ENCODE results near the gene BBS9. TPM values are rescaled to one million over a fixed set of nuclear protein-coding genes. Genes with fewer than 3 reads are reported as not detected.

BBS9 gene
- total and polyA plus RNA-seq, 9 of the 15 experiments (the other 6 are each of a cell fraction or from before 2014, with no cell fraction given): 0.77 to 3.3 (median 2.4) TPM

DNA sequence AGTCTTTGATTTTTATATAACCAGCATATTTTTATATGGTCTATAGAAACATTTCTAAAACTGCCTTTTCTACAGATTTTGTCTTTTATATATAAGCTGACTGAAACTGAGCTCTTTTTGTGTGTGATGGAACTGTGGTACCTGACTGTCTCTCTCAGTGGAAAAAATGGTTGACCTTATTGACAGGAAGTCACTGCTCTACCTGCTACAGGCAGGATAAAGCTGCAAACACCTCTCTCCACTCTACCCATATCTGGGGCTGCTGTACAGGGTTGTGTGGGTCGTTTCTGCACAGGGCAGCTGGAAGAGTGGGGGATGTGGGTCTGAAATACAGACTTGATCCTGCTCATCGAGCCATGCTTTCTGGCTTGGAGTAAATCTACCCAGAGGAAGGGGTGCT lies 48.5 kb downstream of the BBS9 start:
- CTCF ChIA-PET (ENCODE audit: low intra/inter-chr PET ratio): no interaction called here
- Histone ChIP-seq H3K4me3 (no peak overlapping the region), H3K4me1 (replicated peaks in 1 of 2; ENCODE audit: control insufficient read depth in 2 of 2, insufficient read depth in 2 of 2, low read length in 2 of 2) (no peaks in the 10 kb centered on the region), H4K20me1 (replicated peaks; ENCODE audit: control insufficient read depth, insufficient read depth, low read length) (no peaks in the 10 kb centered on the region), H3K9me3 (replicated peaks; ENCODE audit: control insufficient read depth, insufficient read depth, low read depth, low read length) (no peaks in the 10 kb centered on the region; the same call in 1 of the 2 replicates), H3K27me3 (ENCODE audit: control insufficient read depth in 2 of 2, insufficient read depth in 2 of 2, low read length in 2 of 2) (no peaks in the 10 kb centered on the region), H3K9ac (ENCODE audit: insufficient read depth in 1 of 2, low read depth in 2 of 2, low read length in 2 of 2) (no peak overlapping the region), H3K79me2 (ENCODE audit: control insufficient read depth, insufficient read depth, low read length) (no peaks in the 10 kb centered on the region), H3K36me3 (ENCODE audit: control insufficient read depth, insufficient read depth, low read length) (no peaks in the 10 kb centered on the region), H2AFZ (ENCODE audit: low read depth, low read length) (no peak overlapping the region), H3K27ac (ENCODE audit: extremely low read depth, low read depth, low read length) (no peak overlapping the region), H3K9me1 (ENCODE audit: control insufficient read depth, insufficient read depth, low read length) (no peaks in the 10 kb centered on the region), H3K4me2 (ENCODE audit: insufficient read depth, low read length) (no peak overlapping the region)
- FAIRE-seq: no peak
- intact Hi-C loops (cut with micrococcal nuclease) (no loop called here), in situ Hi-C loops (cut with MboI) (no loop called here)
- no peak for ATAC-seq
- DNase-seq (ENCODE audit: extremely low read depth in 1 of 4, low spot score in 3 of 4): no peak
- POLR2A ChIA-PET: interaction anchor here (0.8 to 1.0 kb wide), 2 partner anchors 9 to 437 kb away, joined by 5 read pairs; no protein-coding TSS in a partner anchor
- BruUV-seq (replicated peaks): no TSS peak
- 0% methylated on average over 2 of the region's 2 CpGs for WGBS (ENCODE audit: insufficient coverage, low coverage, missing lambda C conversion rate)
- TF ChIP-seq, protein P1, sequence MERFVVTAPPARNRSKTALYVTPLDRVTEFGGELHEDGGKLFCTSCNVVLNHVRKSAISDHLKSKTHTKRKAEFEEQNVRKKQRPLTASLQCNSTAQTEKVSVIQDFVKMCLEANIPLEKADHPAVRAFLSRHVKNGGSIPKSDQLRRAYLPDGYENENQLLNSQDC (CRISPR knock-in tag; IDR thresholded peaks at IDR 0.05): no peak
- TF ChIP-seq, protein P2, sequence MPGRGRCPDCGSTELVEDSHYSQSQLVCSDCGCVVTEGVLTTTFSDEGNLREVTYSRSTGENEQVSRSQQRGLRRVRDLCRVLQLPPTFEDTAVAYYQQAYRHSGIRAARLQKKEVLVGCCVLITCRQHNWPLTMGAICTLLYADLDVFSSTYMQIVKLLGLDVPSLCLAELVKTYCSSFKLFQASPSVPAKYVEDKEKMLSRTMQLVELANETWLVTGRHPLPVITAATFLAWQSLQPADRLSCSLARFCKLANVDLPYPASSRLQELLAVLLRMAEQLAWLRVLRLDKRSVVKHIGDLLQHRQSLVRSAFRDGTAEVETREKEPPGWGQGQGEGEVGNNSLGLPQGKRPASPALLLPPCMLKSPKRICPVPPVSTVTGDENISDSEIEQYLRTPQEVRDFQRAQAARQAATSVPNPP (IDR thresholded peaks at IDR 0.05; ENCODE audit: borderline replicate concordance, insufficient read depth, insufficient read length): no peak
- TF ChIP-seq PML (IDR thresholded peaks at IDR 0.05; ENCODE audit: low read length) (no peak), BDP1 (IDR thresholded peaks at IDR 0.05; ENCODE audit: insufficient read depth, insufficient read length) (no peak), NR2F6 (CRISPR knock-in tag; IDR thresholded peaks at IDR 0.05) (no peak), TCF7L2 (IDR thresholded peaks at IDR 0.05; ENCODE audit: low read depth, low read length) (no peak), ZNF282 (CRISPR knock-in tag; IDR thresholded peaks at IDR 0.05) (no peak), SMARCA5 (IDR thresholded peaks at IDR 0.05) (no peak)
- TF ChIP-seq, protein P3, sequence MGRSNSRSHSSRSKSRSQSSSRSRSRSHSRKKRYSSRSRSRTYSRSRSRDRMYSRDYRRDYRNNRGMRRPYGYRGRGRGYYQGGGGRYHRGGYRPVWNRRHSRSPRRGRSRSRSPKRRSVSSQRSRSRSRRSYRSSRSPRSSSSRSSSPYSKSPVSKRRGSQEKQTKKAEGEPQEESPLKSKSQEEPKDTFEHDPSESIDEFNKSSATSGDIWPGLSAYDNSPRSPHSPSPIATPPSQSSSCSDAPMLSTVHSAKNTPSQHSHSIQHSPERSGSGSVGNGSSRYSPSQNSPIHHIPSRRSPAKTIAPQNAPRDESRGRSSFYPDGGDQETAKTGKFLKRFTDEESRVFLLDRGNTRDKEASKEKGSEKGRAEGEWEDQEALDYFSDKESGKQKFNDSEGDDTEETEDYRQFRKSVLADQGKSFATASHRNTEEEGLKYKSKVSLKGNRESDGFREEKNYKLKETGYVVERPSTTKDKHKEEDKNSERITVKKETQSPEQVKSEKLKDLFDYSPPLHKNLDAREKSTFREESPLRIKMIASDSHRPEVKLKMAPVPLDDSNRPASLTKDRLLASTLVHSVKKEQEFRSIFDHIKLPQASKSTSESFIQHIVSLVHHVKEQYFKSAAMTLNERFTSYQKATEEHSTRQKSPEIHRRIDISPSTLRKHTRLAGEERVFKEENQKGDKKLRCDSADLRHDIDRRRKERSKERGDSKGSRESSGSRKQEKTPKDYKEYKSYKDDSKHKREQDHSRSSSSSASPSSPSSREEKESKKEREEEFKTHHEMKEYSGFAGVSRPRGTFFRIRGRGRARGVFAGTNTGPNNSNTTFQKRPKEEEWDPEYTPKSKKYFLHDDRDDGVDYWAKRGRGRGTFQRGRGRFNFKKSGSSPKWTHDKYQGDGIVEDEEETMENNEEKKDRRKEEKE (IDR thresholded peaks at IDR 0.05; ENCODE audit: borderline replicate concordance in 1 of 2, control insufficient read depth in 1 of 2, low read depth in 2 of 2, low read length in 1 of 2): no peak
- TF ChIP-seq, protein P4, sequence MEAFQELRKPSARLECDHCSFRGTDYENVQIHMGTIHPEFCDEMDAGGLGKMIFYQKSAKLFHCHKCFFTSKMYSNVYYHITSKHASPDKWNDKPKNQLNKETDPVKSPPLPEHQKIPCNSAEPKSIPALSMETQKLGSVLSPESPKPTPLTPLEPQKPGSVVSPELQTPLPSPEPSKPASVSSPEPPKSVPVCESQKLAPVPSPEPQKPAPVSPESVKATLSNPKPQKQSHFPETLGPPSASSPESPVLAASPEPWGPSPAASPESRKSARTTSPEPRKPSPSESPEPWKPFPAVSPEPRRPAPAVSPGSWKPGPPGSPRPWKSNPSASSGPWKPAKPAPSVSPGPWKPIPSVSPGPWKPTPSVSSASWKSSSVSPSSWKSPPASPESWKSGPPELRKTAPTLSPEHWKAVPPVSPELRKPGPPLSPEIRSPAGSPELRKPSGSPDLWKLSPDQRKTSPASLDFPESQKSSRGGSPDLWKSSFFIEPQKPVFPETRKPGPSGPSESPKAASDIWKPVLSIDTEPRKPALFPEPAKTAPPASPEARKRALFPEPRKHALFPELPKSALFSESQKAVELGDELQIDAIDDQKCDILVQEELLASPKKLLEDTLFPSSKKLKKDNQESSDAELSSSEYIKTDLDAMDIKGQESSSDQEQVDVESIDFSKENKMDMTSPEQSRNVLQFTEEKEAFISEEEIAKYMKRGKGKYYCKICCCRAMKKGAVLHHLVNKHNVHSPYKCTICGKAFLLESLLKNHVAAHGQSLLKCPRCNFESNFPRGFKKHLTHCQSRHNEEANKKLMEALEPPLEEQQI (IDR thresholded peaks at IDR 0.05): no peak
- TF ChIP-seq, protein P5, sequence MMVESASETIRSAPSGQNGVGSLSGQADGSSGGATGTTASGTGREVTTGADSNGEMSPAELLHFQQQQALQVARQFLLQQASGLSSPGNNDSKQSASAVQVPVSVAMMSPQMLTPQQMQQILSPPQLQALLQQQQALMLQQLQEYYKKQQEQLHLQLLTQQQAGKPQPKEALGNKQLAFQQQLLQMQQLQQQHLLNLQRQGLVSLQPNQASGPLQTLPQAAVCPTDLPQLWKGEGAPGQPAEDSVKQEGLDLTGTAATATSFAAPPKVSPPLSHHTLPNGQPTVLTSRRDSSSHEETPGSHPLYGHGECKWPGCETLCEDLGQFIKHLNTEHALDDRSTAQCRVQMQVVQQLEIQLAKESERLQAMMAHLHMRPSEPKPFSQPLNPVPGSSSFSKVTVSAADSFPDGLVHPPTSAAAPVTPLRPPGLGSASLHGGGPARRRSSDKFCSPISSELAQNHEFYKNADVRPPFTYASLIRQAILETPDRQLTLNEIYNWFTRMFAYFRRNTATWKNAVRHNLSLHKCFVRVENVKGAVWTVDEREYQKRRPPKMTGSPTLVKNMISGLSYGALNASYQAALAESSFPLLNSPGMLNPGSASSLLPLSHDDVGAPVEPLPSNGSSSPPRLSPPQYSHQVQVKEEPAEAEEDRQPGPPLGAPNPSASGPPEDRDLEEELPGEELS (CRISPR knock-in tag; IDR thresholded peaks at IDR 0.05; ENCODE audit: borderline replicate concordance): no peak

Measured in K562 (cell line).